GM23338 (cell line): ENCODE data around the gene INHBC. TPM values are rescaled to one million over a fixed set of nuclear protein-coding genes. Genes with fewer than 3 reads are reported as not detected.

Source experiments
- ATAC-seq: fragments of 200-7000 bp; cut with Tn5 transposase; 3 replicates; pipeline ENCODE4 v1.9.1; 2020
- DNase-seq: peaks from one replicate; pipeline ENCODE4 v3.0.0-alpha.2; 2015; ENCODE audit warnings: low spot score
- H2AFZ ChIP-seq: fragments of 200-600 bp; sonication (generic); 2 replicates; pipeline ENCODE4 v1.8.0; 2016; ENCODE audit warnings: antibody characterized with exemption, mild to moderate bottlenecking, moderate library complexity
- H3F3A ChIP-seq: fragments of 200-600 bp; sonication (generic); replicated peaks from 2 replicates; pipeline ENCODE4 v1.8.0; 2017; ENCODE audit warnings: antibody characterized with exemption, mixed run types, low read depth
- H3K27ac ChIP-seq: fragments of 200-600 bp; sonication (generic); 2 replicates; pipeline ENCODE4 v1.6.1; 2016; ENCODE audit warnings: low read depth
- H3K27me3 ChIP-seq: fragments of 200-600 bp; sonication (generic); 2 replicates; pipeline ENCODE4 v1.8.0; 2016; ENCODE audit warnings: mild to moderate bottlenecking, mixed run types, moderate library complexity; ENCODE audit not compliant: insufficient read depth
- H3K36me3 ChIP-seq: fragments of 200-600 bp; sonication (generic); 2 replicates; pipeline ENCODE4 v1.8.0; 2016; ENCODE audit warnings: mild to moderate bottlenecking; ENCODE audit not compliant: insufficient read depth
- H3K4me1 ChIP-seq: fragments of 200-600 bp; sonication (generic); 2 replicates; pipeline ENCODE4 v1.8.0; 2016; ENCODE audit warnings: mild to moderate bottlenecking, moderate library complexity; ENCODE audit not compliant: insufficient read depth
- H3K4me2 ChIP-seq: fragments of 200-600 bp; sonication (generic); 2 replicates; pipeline ENCODE4 v1.7.1; 2017; ENCODE audit warnings: mixed run types
- H3K4me3 ChIP-seq: fragments of 200-600 bp; sonication (generic); 2 replicates; pipeline ENCODE4 v1.6.1; 2016; ENCODE audit warnings: mixed run types
- H3K79me2 ChIP-seq: fragments of 200-600 bp; sonication (generic); replicated peaks from 2 replicates; pipeline ENCODE4 v1.8.0; 2017; ENCODE audit warnings: mild to moderate bottlenecking; ENCODE audit not compliant: insufficient read depth
- H3K9me2 ChIP-seq: fragments of 200-600 bp; sonication (generic); 2 replicates; pipeline ENCODE4 v1.8.0; 2017; ENCODE audit not compliant: insufficient read depth
- H4K20me1 ChIP-seq: fragments of 200-600 bp; sonication (generic); replicated peaks from 2 replicates; pipeline ENCODE4 v1.8.0; 2017; ENCODE audit warnings: mild to moderate bottlenecking; ENCODE audit not compliant: insufficient read depth
- H3K27ac Mint-ChIP-seq: 2 replicates; pipeline ENCODE4 v1.8.0; 2020; ENCODE audit warnings: inconsistent platforms, mild to moderate bottlenecking, moderate library complexity, mixed read lengths
- H3K27me3 Mint-ChIP-seq: 3 replicates; pipeline ENCODE4 v1.8.0; 2022; ENCODE audit warnings: low read depth, mild to moderate bottlenecking, moderate library complexity, mixed read lengths, inconsistent platforms; ENCODE audit not compliant: insufficient read depth, poor library complexity
- H3K36me3 Mint-ChIP-seq: 3 replicates; pipeline ENCODE4 v1.8.0; 2021; ENCODE audit warnings: low read depth, mild to moderate bottlenecking, inconsistent platforms, moderate library complexity, mixed read lengths
- H3K4me1 Mint-ChIP-seq: 3 replicates; pipeline ENCODE4 v1.8.0; 2020; ENCODE audit warnings: mild to moderate bottlenecking, inconsistent platforms, mixed read lengths
- H3K4me3 Mint-ChIP-seq: 3 replicates; pipeline ENCODE4 v1.8.0; 2021; ENCODE audit warnings: moderate library complexity, mild to moderate bottlenecking, inconsistent platforms, mixed read lengths
- H3K9me3 Mint-ChIP-seq: 3 replicates; pipeline ENCODE4 v1.8.0; 2020; ENCODE audit warnings: moderate library complexity, mild to moderate bottlenecking, inconsistent platforms, mixed read lengths
- CREB1 ChIP-seq: fragments of 250-450 bp; sonication (Bioruptor Pico); IDR thresholded peaks from 2 replicates; pipeline ENCODE4 v1.5.0; 2020; ENCODE audit warnings: low read depth, mild to moderate bottlenecking, moderate library complexity
- EZH2 ChIP-seq: fragments of 200-600 bp; sonication (generic); IDR thresholded peaks from one replicate; pipeline ENCODE4 v1.8.0; 2017; ENCODE audit warnings: antibody characterized with exemption, mild to moderate bottlenecking, low read depth; ENCODE audit not compliant: unreplicated experiment
- EZH2phosphoT487 ChIP-seq: fragments of 200-600 bp; sonication (generic); IDR thresholded peaks from one replicate; pipeline ENCODE4 v1.8.1; 2018; ENCODE audit warnings: antibody characterized with exemption; ENCODE audit not compliant: unreplicated experiment
- JUNB ChIP-seq: IDR thresholded peaks from one replicate; pipeline ENCODE4 v1.6.1; 2016; ENCODE audit warnings: antibody characterized with exemption; ENCODE audit not compliant: unreplicated experiment
- NANOG ChIP-seq: IDR thresholded peaks from 2 replicates; pipeline ENCODE4 v1.6.1; 2016; ENCODE audit warnings: antibody characterized with exemption, borderline replicate concordance
- POLR2AphosphoS5 ChIP-seq: IDR thresholded peaks from 2 replicates; pipeline ENCODE4 v1.6.1; 2016; ENCODE audit warnings: antibody characterized with exemption, low read depth
- STAT1 ChIP-seq: IDR thresholded peaks from one replicate; pipeline ENCODE4 v1.6.1; 2016; ENCODE audit warnings: antibody characterized with exemption; ENCODE audit not compliant: unreplicated experiment
- ZNF114 ChIP-seq: fragments of 250-450 bp; sonication (Bioruptor Pico); IDR thresholded peaks from 2 replicates; pipeline ENCODE4 v1.5.0; 2020; ENCODE audit warnings: mild to moderate bottlenecking, moderate library complexity
- ZNF331 ChIP-seq: fragments of 250-450 bp; sonication (Bioruptor Pico); IDR thresholded peaks from 2 replicates; pipeline ENCODE4 v1.5.0; 2020; ENCODE audit warnings: low read depth, mild to moderate bottlenecking, moderate library complexity
- polyA plus RNA-seq: library from polyadenylated mRNA; unstranded; fragments of >200 nt; fragmentation: Nextera tagmentation; extraction: Ambion mirVana; gene quantifications from 2 replicates; pipeline ENCODE4 v1.2.1, GENCODE V29; 2016
- total RNA-seq: library from RNA; depleted of rRNA; stranded (reverse); fragments of >200 nt; shearing (Covaris generic); gene quantifications from 2 replicates; pipeline ENCODE4 v1.2.3, GENCODE V29; 2014
- TF ChIP-seq, protein P1 (sequence below): fragments of 250-450 bp; sonication (Bioruptor Pico); IDR thresholded peaks from 2 replicates; pipeline ENCODE4 v1.5.0; 2020; ENCODE audit warnings: mild to moderate bottlenecking, moderate library complexity
- TF ChIP-seq, protein P2 (sequence below), 2 experiments: fragments of 200-600 bp in 1 of 2; sonication (generic) in 1 of 2; conservative IDR thresholded peaks; 2 replicates each; pipeline versions ENCODE4 v1.5.1 to v1.6.1; 2016 to 2017; ENCODE audit warnings: antibody characterized with exemption in 2 of 2, low read depth in 2 of 2, mild to moderate bottlenecking in 2 of 2, moderate library complexity in 1 of 2
- TF ChIP-seq, protein P3 (sequence below): IDR thresholded peaks from 2 replicates; pipeline ENCODE4 v1.6.1; 2016; ENCODE audit warnings: antibody characterized with exemption

Gene INHBC
- total and polyA plus RNA-seq, 2 experiments from 2014 or later = 0.53 TPM; not detected in 1

DNA sequence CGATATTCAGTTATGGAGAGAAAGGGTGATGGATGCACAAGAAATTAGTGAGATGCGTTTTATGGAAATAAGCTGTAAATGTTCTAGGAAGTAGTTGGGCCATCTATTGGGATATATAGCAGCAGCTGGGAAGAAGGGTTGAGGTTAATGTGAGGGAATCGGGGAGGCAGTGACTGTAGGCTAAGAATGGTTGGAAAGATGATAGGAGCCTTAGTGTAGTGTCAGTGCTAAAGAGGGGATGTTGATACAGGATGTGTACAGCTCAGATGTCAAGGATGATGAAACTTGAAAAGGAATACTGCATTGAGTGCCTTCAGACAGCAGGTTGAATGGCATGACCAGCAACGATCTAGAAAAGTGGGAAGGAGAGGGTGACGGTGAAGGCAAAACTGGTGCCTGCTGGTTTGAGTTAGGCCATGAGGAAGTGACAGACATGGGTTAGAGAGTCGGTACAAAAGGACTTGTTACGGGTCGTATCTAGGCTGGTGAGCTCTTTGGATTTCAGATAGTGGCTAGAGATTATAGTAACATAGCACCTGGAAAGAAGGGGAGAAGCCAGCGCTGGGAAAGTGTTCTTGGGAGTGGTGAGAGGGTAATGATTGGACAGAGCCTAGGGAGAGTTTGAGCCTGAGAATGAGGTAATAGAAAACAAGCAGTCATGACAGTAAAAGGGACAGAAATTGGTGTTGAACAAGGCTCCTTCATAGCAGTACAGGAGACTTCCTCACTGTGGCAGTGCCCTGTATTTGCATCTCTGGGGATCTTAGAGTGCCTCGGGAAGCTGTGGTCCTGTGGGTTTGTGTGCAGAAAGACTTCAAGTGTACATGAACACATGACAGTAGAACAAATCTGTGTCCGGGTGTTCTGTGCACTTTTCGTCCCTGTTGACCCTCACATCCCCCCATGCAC is 62.9 kb downstream of the INHBC start:
- H3K27me3 Mint-ChIP-seq = peaks cover 13% of the 10 kb centered on the region
- H3F3A ChIP-seq = peaks cover 39% of the 10 kb centered on the region
- ATAC-seq (no peak), DNase-seq (no peak)
- no peak overlapping the region for H3K4me3 ChIP-seq
- no peak overlapping the region for H2AFZ ChIP-seq
- H3K9me3 Mint-ChIP-seq = no peaks in the 10 kb centered on the region
- no peak overlapping the region; the same call in 2 of the 3 replicates for H3K4me3 Mint-ChIP-seq
- H3K27me3 ChIP-seq = no peaks in the 10 kb centered on the region
- H3K9me2 ChIP-seq = no peaks in the 10 kb centered on the region
- peak overlapping the region; percentile 63; the same call in 1 of the 2 replicates for H3K27ac ChIP-seq
- H3K36me3 ChIP-seq = peaks cover 76% of the 10 kb centered on the region
- H3K36me3 Mint-ChIP-seq = peaks cover 92% of the 10 kb centered on the region
- H3K4me1 Mint-ChIP-seq = peaks cover 2% of the 10 kb centered on the region; the same call in 2 of the 3 replicates
- H4K20me1 ChIP-seq = peaks cover 34% of the 10 kb centered on the region
- no peaks in the 10 kb centered on the region for H3K4me1 ChIP-seq
- peaks cover 23% of the 10 kb centered on the region for H3K79me2 ChIP-seq
- no peak overlapping the region for H3K4me2 ChIP-seq
- TF ChIP-seq CREB1 = no peak
- TF ChIP-seq, protein P1, sequence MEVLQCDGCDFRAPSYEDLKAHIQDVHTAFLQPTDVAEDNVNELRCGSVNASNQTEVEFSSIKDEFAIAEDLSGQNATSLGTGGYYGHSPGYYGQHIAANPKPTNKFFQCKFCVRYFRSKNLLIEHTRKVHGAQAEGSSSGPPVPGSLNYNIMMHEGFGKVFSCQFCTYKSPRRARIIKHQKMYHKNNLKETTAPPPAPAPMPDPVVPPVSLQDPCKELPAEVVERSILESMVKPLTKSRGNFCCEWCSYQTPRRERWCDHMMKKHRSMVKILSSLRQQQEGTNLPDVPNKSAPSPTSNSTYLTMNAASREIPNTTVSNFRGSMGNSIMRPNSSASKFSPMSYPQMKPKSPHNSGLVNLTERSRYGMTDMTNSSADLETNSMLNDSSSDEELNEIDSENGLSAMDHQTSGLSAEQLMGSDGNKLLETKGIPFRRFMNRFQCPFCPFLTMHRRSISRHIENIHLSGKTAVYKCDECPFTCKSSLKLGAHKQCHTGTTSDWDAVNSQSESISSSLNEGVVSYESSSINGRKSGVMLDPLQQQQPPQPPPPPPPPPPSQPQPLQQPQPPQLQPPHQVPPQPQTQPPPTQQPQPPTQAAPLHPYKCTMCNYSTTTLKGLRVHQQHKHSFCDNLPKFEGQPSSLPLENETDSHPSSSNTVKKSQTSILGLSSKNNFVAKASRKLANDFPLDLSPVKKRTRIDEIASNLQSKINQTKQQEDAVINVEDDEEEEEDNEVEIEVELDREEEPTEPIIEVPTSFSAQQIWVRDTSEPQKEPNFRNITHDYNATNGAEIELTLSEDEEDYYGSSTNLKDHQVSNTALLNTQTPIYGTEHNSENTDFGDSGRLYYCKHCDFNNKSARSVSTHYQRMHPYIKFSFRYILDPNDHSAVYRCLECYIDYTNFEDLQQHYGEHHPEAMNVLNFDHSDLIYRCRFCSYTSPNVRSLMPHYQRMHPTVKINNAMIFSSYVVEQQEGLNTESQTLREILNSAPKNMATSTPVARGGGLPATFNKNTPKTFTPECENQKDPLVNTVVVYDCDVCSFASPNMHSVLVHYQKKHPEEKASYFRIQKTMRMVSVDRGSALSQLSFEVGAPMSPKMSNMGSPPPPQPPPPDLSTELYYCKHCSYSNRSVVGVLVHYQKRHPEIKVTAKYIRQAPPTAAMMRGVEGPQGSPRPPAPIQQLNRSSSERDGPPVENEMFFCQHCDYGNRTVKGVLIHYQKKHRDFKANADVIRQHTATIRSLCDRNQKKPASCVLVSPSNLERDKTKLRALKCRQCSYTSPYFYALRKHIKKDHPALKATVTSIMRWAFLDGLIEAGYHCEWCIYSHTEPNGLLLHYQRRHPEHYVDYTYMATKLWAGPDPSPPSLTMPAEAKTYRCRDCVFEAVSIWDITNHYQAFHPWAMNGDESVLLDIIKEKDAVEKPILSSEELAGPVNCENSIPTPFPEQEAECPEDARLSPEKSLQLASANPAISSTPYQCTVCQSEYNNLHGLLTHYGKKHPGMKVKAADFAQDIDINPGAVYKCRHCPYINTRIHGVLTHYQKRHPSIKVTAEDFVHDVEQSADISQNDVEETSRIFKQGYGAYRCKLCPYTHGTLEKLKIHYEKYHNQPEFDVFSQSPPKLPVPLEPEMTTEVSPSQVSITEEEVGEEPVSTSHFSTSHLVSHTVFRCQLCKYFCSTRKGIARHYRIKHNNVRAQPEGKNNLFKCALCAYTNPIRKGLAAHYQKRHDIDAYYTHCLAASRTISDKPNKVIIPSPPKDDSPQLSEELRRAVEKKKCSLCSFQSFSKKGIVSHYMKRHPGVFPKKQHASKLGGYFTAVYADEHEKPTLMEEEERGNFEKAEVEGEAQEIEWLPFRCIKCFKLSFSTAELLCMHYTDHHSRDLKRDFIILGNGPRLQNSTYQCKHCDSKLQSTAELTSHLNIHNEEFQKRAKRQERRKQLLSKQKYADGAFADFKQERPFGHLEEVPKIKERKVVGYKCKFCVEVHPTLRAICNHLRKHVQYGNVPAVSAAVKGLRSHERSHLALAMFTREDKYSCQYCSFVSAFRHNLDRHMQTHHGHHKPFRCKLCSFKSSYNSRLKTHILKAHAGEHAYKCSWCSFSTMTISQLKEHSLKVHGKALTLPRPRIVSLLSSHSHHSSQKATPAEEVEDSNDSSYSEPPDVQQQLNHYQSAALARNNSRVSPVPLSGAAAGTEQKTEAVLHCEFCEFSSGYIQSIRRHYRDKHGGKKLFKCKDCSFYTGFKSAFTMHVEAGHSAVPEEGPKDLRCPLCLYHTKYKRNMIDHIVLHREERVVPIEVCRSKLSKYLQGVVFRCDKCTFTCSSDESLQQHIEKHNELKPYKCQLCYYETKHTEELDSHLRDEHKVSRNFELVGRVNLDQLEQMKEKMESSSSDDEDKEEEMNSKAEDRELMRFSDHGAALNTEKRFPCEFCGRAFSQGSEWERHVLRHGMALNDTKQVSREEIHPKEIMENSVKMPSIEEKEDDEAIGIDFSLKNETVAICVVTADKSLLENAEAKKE (CRISPR knock-in tag) = no peak
- no peak for TF ChIP-seq ZNF114 (CRISPR knock-in tag)
- TF ChIP-seq, protein P2, sequence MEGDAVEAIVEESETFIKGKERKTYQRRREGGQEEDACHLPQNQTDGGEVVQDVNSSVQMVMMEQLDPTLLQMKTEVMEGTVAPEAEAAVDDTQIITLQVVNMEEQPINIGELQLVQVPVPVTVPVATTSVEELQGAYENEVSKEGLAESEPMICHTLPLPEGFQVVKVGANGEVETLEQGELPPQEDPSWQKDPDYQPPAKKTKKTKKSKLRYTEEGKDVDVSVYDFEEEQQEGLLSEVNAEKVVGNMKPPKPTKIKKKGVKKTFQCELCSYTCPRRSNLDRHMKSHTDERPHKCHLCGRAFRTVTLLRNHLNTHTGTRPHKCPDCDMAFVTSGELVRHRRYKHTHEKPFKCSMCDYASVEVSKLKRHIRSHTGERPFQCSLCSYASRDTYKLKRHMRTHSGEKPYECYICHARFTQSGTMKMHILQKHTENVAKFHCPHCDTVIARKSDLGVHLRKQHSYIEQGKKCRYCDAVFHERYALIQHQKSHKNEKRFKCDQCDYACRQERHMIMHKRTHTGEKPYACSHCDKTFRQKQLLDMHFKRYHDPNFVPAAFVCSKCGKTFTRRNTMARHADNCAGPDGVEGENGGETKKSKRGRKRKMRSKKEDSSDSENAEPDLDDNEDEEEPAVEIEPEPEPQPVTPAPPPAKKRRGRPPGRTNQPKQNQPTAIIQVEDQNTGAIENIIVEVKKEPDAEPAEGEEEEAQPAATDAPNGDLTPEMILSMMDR (conservative IDR thresholded peaks at IDR 0.05; ENCODE audit: low read depth in 2 of 2) = no peak
- TF ChIP-seq NANOG = no peak
- no peak for TF ChIP-seq EZH2
- no peak for TF ChIP-seq JUNB
- no peak for TF ChIP-seq ZNF331
- TF ChIP-seq EZH2phosphoT487 = no peak
- no peak for TF ChIP-seq POLR2AphosphoS5
- TF ChIP-seq, protein P3, sequence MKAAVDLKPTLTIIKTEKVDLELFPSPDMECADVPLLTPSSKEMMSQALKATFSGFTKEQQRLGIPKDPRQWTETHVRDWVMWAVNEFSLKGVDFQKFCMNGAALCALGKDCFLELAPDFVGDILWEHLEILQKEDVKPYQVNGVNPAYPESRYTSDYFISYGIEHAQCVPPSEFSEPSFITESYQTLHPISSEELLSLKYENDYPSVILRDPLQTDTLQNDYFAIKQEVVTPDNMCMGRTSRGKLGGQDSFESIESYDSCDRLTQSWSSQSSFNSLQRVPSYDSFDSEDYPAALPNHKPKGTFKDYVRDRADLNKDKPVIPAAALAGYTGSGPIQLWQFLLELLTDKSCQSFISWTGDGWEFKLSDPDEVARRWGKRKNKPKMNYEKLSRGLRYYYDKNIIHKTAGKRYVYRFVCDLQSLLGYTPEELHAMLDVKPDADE = no peak
- no peak for TF ChIP-seq STAT1
- H3K27ac Mint-ChIP-seq = peak overlapping the region; percentile 31; the same call in 1 of the 2 replicates
